ENCODE results near the gene SCO2.
"Not testable (repeated sequence)": the region's sequence is repeated elsewhere in the genome, so short reads cannot be mapped to it uniquely, and the experiment has no call there.

The SCO2 gene

DNA sequence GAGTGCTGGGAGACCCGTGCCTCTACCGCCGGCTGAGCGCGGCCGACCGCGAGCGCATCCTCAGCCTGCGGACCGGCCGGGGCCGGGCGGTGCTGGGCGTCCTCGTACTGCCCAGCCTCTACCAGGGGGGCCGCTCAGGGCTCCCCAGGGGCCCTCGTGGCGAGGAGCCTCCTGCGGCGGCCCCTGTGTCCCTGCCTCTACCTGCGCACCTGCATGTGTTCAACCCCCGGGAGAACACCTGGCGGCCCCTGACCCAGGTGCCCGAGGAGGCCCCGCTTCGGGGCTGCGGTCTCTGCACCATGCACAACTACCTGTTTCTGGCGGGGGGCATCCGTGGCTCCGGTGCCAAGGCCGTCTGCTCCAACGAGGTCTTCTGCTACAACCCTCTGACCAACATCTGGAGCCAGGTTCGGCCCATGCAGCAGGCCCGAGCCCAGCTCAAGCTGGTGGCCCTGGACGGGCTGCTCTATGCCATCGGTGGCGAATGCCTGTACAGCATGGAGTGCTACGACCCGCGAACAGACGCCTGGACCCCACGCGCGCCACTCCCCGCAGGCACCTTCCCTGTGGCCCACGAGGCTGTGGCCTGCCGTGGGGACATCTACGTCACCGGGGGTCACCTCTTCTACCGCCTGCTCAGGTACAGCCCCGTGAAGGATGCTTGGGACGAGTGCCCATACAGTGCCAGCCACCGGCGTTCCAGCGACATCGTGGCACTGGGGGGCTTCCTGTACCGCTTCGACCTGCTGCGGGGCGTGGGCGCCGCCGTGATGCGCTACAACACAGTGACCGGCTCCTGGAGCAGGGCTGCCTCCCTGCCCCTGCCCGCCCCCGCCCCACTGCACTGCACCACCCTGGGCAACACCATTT, 23.8 kb upstream of the SCO2 start:
- DNase-seq, result no peak

- DNase-seq, result peak; percentile 63
Observed at GRCh38 chr22:50548040-50548920, 22.9 kb upstream of the SCO2 start.

DNA sequence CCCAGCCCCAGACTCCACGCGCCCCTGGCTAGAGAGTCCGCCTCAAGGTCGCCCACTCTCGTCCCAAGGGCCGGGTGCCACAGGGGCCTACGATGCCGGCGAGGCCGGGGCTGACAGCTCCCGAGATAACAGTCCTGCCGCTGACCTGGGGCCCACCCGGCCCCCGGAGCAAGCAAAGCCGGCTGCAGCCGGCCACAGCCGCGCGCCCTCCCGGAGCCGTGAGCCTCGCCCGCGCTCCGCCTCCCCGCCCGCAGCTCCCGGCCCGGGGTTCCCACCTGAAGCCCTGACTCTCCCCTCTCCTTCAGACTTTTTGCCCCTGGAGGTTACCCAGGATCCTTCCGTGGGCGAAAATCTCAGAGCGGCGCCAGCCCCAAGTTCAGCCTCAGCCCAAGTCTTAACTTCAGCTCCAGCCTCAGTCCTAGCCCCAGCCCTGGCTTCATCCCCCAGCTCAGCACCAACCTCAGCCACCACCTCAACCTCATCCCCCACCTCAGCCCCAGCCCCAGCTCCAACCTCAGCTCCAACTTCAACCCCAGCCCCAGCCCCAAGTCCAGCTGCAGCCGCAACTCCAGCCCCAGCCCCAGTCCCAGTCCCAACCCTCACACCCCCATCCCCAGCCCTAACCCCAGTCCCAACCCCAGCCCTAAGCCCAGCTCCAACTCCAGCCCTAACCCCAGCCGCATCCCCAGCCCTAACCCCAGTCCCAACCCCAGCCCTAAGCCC, 22.0 kb upstream of the SCO2 start:
- no peak for DNase-seq

- no peak for DNase-seq
Observed at GRCh38 chr22:50546326-50547262, 21.2 kb upstream of the SCO2 start.

- no peak for DNase-seq
Observed at GRCh38 chr22:50545522-50546325, 20.3 kb upstream of the SCO2 start, which contains the start of gene KLHDC7B. Gene KLHDC7B (plus strand): TSS chr22:50545899. CDS start chr22:50546244, 345 bp downstream.

DNA sequence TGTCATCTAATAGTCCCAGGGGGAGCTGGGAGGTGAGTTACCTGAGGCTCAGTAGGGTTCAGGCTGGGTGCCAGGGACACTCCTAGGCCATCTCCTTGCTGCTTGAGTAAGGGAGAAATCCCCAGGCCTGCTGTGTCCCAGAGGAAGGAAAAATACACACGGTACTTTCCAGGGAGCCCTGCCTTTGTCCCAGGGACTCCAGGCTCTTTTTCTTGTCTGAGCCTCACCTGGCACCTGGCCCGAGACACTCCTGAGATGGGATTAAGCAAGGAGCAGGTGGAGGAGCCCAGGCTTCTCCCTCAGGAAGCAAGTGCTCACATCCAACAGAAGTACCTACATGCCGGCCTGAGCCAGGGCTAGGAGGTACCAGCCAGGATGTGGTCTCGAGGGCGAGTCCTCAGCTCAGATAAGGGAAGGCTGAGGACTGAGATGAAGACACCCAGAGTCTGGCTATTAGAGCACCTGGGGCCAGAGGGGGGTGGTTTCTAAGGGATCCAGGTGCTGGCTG, 19.4 kb upstream of the SCO2 start:
- no peak for DNase-seq

DNA sequence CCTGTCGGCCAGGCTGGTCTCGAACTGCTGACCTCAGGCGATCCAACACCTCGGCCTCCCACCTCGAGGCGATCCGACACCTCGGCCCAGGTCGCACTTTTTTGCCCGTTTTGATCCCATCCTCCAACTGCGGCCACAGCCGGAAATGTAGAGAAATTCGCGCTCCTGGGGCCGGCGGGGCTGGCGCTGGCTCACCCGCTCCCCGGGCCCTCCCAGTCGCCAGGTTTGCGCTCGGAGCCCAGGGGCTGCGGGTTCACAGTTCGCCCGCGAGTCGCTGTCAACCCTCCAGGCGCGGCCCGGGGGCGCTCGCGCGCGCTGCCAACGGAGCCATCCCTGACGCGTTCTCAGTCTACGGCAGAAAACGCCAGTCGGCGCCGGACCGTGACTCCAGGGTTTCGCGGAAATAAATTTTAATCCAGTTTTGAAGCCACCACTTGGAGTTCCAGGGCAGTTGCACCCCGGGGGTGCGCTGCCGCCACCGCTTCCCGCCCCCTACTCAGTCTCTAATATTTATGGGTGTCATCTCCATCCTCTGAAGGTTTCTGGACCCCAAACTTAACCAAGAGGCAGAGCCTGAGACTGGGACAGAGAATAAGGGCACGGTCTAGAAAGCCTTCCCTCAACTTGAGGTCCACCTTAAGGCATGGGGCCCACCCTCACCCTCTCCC, 18.8 kb upstream of the SCO2 start:
- peak; percentile 86 for DNase-seq

GRCh38 chr22:50542416-50542927, 17.1 kb upstream of the SCO2 start:
- DNase-seq, result no peak

- DNase-seq, result not testable (repeated sequence)
Observed at GRCh38 chr22:50541667-50542026, 16.2 kb upstream of the SCO2 start.

GRCh38 chr22:50540381-50540780, 15.0 kb upstream of the SCO2 start:
- no peak for DNase-seq

DNA sequence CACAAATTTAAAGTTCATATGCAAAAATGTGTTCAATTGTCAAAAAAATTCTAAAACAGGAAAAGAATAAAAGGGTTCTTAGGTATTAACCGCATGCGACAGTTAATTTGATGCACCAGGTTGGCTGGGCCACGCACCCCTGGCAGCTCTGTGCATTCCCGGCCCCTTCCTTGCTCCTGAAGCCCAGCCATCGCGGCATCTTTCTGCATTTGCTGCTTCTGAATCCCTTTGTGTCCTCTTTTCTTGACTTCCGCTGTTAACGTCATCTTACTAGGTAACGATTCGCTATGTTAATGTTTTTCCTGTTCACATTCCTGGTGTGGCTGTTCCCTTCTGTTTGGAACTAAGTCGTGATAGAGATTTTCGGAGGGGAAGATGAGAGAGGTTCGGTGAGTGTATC, 12.4 kb upstream of the SCO2 start:
- DNase-seq, result no peak

DNA sequence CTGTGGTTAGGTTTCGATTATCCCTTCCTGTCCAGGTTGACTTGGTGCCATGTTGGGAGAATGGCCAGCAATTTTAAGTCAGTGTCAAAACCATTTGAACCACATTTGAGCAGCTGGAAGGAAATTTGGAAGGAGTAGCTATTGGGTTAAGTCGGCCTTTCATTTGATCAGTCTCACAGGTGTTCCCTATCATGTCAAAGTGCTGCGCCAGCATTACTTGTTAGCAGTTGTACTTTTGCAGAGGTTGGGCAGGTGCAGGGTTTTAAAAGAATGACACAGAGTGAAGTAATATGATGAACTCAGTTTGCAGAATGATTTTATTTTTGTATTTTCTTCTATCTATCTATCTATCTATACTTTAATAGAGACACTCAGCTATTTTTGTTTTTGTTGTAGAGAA, 10.8 kb upstream of the SCO2 start:
- no peak for DNase-seq

DNA sequence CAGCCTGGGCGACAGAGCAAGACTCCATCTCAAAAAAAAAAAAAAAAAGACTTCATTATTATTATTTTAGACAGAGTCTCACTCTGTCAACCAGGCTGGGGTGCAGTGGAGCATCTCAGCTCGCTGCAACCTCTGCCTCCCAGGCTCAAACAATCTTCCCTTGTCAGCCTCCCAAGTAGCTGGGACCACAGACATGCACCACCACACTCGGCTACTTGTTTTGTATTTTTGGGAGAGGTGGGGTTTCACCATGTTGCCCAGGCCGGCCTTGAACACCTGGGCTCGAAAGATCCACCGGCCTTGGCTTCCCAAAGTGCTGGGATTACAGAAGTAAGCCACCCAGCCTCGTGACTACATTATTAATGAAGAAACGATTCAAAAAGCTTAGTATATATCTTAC, 9.7 kb upstream of the SCO2 start:
- DNase-seq, result no peak

DNA sequence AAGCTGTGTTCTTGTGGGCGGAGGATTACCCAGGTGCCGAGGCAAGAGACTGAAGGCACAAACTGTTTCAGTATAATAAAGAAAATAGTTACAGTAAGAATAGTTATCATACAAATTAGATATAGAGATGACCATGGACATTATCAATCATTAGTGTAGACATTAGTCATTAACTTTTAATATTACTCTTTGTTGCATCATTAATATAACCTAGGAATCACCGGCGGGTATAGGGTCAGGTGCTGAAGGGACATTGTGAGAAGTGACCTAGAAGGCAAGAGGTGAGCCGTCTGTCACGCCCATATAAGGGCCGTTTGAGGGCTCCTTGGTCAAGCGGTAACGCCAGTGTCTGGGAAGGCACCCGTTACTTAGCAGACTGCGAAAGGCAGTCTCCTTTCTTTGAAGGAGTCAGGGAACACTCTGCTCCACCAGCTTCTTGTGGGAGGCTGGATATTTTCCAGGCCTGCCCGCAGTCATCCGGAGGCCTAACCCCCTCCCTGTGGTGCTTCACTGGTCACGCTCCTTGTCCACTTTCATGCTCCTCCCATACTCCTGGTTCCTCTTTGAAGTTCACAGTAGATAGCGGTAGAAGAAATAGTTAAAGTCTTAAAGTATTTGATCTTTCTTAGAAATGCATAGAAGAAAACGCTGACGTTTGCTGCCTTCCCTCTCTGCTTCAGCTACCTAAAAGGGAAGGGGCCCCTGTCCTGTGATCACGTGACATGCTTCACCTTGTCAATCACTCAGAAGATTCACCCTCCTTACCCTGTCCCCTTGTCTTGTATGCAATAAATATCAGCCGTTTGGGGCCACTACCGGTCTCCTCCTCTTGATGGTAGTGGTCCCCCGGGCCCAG, 8.7 kb upstream of the SCO2 start:
- not testable (repeated sequence) for DNase-seq

- no peak for DNase-seq
Observed at GRCh38 chr22:50532824-50533796, 7.7 kb upstream of the SCO2 start.

DNA sequence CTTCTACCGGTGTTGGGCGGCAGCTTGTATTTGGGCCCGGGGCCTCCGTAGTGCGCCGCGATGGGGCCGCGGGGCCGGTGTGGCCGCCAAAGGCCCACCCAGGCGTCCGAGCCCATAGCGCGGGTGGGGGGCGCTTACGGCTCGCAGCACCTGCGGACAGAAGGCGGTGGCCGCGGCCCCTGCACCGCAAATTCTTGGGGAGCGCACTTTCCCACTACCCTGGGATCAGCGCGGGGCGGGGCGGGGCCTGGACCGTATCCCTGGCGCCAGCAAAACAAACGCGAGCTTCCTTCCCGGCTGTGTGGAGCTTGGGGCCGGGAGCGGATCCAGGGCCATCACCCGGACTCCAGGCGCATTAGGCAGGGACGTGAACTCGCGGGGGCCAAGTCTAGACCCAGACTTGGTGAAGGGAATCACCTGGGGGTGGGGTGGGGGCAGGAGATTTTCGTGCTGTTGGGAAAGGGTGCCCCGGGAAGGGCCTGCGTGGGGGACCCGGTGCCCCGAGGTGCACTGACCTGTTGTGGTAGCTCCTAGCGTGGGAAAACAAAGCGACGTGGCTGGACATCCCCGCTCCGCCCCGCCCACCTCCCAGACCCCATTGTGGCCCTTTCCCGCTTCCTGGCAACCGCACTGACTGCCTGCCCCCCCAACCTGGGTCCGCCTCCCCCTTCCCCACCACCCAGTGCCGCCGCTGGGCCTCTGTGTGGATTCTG, 6.7 kb upstream of the SCO2 start:
- no peak for DNase-seq

- DNase-seq, result peak; percentile 75
Observed at GRCh38 chr22:50531546-50531961, 6.2 kb upstream of the SCO2 start.

Measured in stimulated activated CD4-positive, alpha-beta T cell treated with anti-CD3 and anti-CD28 coated beads, Interleukin-4, amount 100 ng/mL, for 1 hour (primary cell).